ENCODE measurements around the gene P3H3.

Gene P3H3

GRCh38 chr12:6849427-6849826 lies 21.2 kb downstream of the P3H3 start:
- WGBS, 2 experiments (ENCODE audit: insufficient coverage in 2 of 2), result 93 to 94% methylated on average over 2 of the region's 2 CpGs
- Histone ChIP-seq H3K36me3 (ENCODE audit: control insufficient read depth, insufficient read depth, low read length) (peaks cover 61% of the 10 kb centered on the region), H3K9me3 (ENCODE audit: control insufficient read depth, low read length) (no peaks in the 10 kb centered on the region), H3K4me1 (ENCODE audit: control insufficient read depth, insufficient read depth, low read length, poor library complexity, severe bottlenecking) (peaks cover 21% of the 10 kb centered on the region), H3K4me3 (ENCODE audit: extremely low read depth, insufficient read depth, low read length, poor library complexity, severe bottlenecking) (no peak overlapping the region), H3K27ac (ENCODE audit: low read depth, low read length, severe bottlenecking) (no peak overlapping the region)

- Histone ChIP-seq H3K9me3 (ENCODE audit: control insufficient read depth, low read length) (no peaks in the 10 kb centered on the region), H3K27ac (ENCODE audit: low read depth, low read length, severe bottlenecking) (peak overlapping the region; percentile 86), H3K4me3 (ENCODE audit: extremely low read depth, insufficient read depth, low read length, poor library complexity, severe bottlenecking) (peak overlapping the region; percentile 72), H3K4me1 (ENCODE audit: control insufficient read depth, insufficient read depth, low read length, poor library complexity, severe bottlenecking) (peaks cover 21% of the 10 kb centered on the region), H3K36me3 (ENCODE audit: control insufficient read depth, insufficient read depth, low read length) (peaks cover 58% of the 10 kb centered on the region)
- 82 to 85% methylated on average over 8 of the region's 10 CpGs for WGBS, 2 experiments (ENCODE audit: insufficient coverage in 2 of 2)
These were observed 21.9 kb downstream of the P3H3 start for GRCh38 chr12:6849976-6850560.

GRCh38 chr12:6850796-6851152 lies 22.6 kb downstream of the P3H3 start:
- Histone ChIP-seq H3K9me3 (ENCODE audit: control insufficient read depth, low read length) (no peaks in the 10 kb centered on the region), H3K4me1 (ENCODE audit: control insufficient read depth, insufficient read depth, low read length, poor library complexity, severe bottlenecking) (peaks cover 21% of the 10 kb centered on the region), H3K36me3 (ENCODE audit: control insufficient read depth, insufficient read depth, low read length) (peaks cover 58% of the 10 kb centered on the region), H3K27ac (ENCODE audit: low read depth, low read length, severe bottlenecking) (peak overlapping the region; percentile 86), H3K4me3 (ENCODE audit: extremely low read depth, insufficient read depth, low read length, poor library complexity, severe bottlenecking) (peak overlapping the region; percentile 72)
- WGBS, 2 experiments (ENCODE audit: insufficient coverage in 2 of 2), result 12 to 14% methylated on average over 13 to 14 of the region's 16 CpGs

GRCh38 chr12:6851153-6851920 lies 23.1 kb downstream of the P3H3 start, which contains the start of gene CDCA3:
TSS of gene CDCA3 (minus strand) at chr12:6851286. CDS start at chr12:6850952, 334 bp downstream.
- H3K4me3 ChIP-seq (ENCODE audit: extremely low read depth, insufficient read depth, low read length, poor library complexity, severe bottlenecking), result peak within 1 kb of the TSS; percentile 72
- H3K36me3 ChIP-seq (ENCODE audit: control insufficient read depth, insufficient read depth, low read length), result peaks cover 58% of the 10 kb centered on the region
- no peaks in the 10 kb centered on the region for H3K9me3 ChIP-seq (ENCODE audit: control insufficient read depth, low read length)
- peaks cover 21% of the 10 kb centered on the region for H3K4me1 ChIP-seq (ENCODE audit: control insufficient read depth, insufficient read depth, low read length, poor library complexity, severe bottlenecking)
- H3K27ac ChIP-seq (ENCODE audit: low read depth, low read length, severe bottlenecking), result peak within 1 kb of the TSS; percentile 86
- WGBS, 2 experiments (ENCODE audit: insufficient coverage in 2 of 2), result 0 to 1% methylated on average over 20 to 25 of the region's 37 CpGs

GRCh38 chr12:6851921-6852650 lies 23.9 kb downstream of the P3H3 start, which contains the start of gene USP5:
TSS of gene USP5 (plus strand) at chr12:6852150. CDS start at chr12:6852180, 30 bp downstream.
- peak within 1 kb of the TSS; percentile 86 for H3K27ac ChIP-seq (ENCODE audit: low read depth, low read length, severe bottlenecking)
- peaks cover 58% of the 10 kb centered on the region for H3K36me3 ChIP-seq (ENCODE audit: control insufficient read depth, insufficient read depth, low read length)
- no peaks in the 10 kb centered on the region for H3K9me3 ChIP-seq (ENCODE audit: control insufficient read depth, low read length)
- peak within 1 kb of the TSS; percentile 72 for H3K4me3 ChIP-seq (ENCODE audit: extremely low read depth, insufficient read depth, low read length, poor library complexity, severe bottlenecking)
- H3K4me1 ChIP-seq (ENCODE audit: control insufficient read depth, insufficient read depth, low read length, poor library complexity, severe bottlenecking), result peaks cover 21% of the 10 kb centered on the region
- WGBS, 2 experiments (ENCODE audit: insufficient coverage in 2 of 2), result 0 to 1% methylated on average over 59 to 62 of the region's 65 CpGs

DNA sequence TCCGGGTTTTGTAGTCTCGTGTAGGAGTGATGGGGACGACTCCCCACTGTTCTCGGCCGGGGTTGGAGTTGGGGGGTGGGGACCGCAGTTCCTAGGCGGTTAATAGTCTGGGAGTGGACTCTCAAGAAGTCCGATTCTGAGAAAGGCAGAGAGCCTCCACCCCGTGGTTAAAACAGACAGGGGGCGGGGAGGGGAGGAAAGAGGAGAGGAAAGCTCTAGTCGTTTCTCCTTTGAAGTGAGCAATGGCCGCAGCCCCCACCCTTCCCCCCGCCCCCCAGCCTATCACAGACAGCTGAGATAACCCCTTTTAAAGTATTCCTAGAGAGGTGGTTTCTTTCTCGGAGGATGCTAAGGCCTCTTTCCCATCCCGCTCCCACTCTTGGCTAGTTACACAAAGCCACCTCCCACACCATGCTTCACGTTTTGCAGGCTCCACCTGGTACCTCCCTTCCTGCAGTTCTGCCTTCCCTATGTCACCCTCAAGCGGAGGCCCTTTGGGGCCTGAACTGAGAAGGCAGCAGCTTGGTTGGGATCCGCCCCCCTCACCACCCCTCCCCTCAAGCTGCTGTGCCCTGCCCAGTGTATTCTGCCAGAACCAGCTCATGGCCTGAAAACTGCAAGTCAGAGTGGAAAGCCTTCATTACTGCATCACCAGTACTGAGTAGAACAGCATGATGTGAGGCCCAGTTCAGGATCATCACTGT lies 24.6 kb downstream of the P3H3 start:
- peak overlapping the region; percentile 72 for H3K4me3 ChIP-seq (ENCODE audit: extremely low read depth, insufficient read depth, low read length, poor library complexity, severe bottlenecking)
- WGBS, 2 experiments (ENCODE audit: insufficient coverage in 2 of 2), result 0 to 1% methylated on average over 9 to 14 of the region's 18 CpGs

DNA sequence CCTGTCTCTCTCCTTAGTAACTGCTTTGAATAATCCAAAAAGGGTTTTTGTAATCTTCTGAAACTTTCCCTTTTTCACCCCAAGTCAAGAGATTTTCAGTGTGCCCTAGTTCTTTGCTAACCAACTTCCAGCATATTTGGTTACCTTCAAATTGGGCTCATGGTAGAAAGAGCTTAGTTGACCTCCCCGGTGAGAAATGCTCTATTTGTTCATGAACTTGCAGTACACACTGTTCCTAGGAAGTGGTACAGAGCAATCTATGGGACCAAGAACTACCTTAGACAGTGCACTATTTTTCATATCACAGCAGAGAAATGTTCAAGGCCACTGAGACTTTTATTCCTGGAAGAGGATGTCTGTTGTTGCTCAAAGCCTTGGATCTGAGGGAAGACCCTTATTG lies 25.4 kb downstream of the P3H3 start:
- Histone ChIP-seq H3K27ac (ENCODE audit: low read depth, low read length, severe bottlenecking) (peak overlapping the region; percentile 86), H3K36me3 (ENCODE audit: control insufficient read depth, insufficient read depth, low read length) (peaks cover 61% of the 10 kb centered on the region)
- WGBS, 2 experiments (ENCODE audit: insufficient coverage in 2 of 2), result 100% methylated on average over 1 of the region's 1 CpG; no CpG with 5 or more reads in 1 of the 2 experiments

More for the DNA sequence above, 24.6 kb downstream of the P3H3 start:
- Histone ChIP-seq H3K27ac (ENCODE audit: low read depth, low read length, severe bottlenecking) (peak overlapping the region; percentile 86), H3K4me1 (ENCODE audit: control insufficient read depth, insufficient read depth, low read length, poor library complexity, severe bottlenecking) (peaks cover 21% of the 10 kb centered on the region), H3K36me3 (ENCODE audit: control insufficient read depth, insufficient read depth, low read length) (peaks cover 59% of the 10 kb centered on the region), H3K9me3 (ENCODE audit: control insufficient read depth, low read length) (no peaks in the 10 kb centered on the region)

GRCh38 chr12:6854036-6854435 lies 25.8 kb downstream of the P3H3 start:
- 90 to 97% methylated on average over 4 to 6 of the region's 6 CpGs for WGBS, 2 experiments (ENCODE audit: insufficient coverage in 2 of 2)
- no peak overlapping the region for H3K4me3 ChIP-seq (ENCODE audit: extremely low read depth, insufficient read depth, low read length, poor library complexity, severe bottlenecking)

More for the DNA sequence above, 25.4 kb downstream of the P3H3 start:
- Histone ChIP-seq H3K9me3 (ENCODE audit: control insufficient read depth, low read length) (no peaks in the 10 kb centered on the region), H3K4me3 (ENCODE audit: extremely low read depth, insufficient read depth, low read length, poor library complexity, severe bottlenecking) (peak overlapping the region; percentile 72), H3K4me1 (ENCODE audit: control insufficient read depth, insufficient read depth, low read length, poor library complexity, severe bottlenecking) (peaks cover 21% of the 10 kb centered on the region)

GRCh38 chr12:6855322-6855721 lies 27.1 kb downstream of the P3H3 start:
- peaks cover 14% of the 10 kb centered on the region for H3K4me1 ChIP-seq (ENCODE audit: control insufficient read depth, insufficient read depth, low read length, poor library complexity, severe bottlenecking)
- H3K36me3 ChIP-seq (ENCODE audit: control insufficient read depth, insufficient read depth, low read length), result peaks cover 60% of the 10 kb centered on the region
- H3K4me3 ChIP-seq (ENCODE audit: extremely low read depth, insufficient read depth, low read length, poor library complexity, severe bottlenecking), result no peak overlapping the region
- H3K9me3 ChIP-seq (ENCODE audit: control insufficient read depth, low read length), result no peaks in the 10 kb centered on the region
- H3K27ac ChIP-seq (ENCODE audit: low read depth, low read length, severe bottlenecking), result no peak overlapping the region
- 93 to 98% methylated on average over 9 to 14 of the region's 14 CpGs for WGBS, 2 experiments (ENCODE audit: insufficient coverage in 2 of 2)

More at GRCh38 chr12:6854036-6854435, 25.8 kb downstream of the P3H3 start:
- no peak overlapping the region for H3K27ac ChIP-seq (ENCODE audit: low read depth, low read length, severe bottlenecking)
- peaks cover 21% of the 10 kb centered on the region for H3K4me1 ChIP-seq (ENCODE audit: control insufficient read depth, insufficient read depth, low read length, poor library complexity, severe bottlenecking)
- no peaks in the 10 kb centered on the region for H3K9me3 ChIP-seq (ENCODE audit: control insufficient read depth, low read length)
- peaks cover 61% of the 10 kb centered on the region for H3K36me3 ChIP-seq (ENCODE audit: control insufficient read depth, insufficient read depth, low read length)

GRCh38 chr12:6858799-6859198 lies 30.6 kb downstream of the P3H3 start:
- WGBS, 2 experiments (ENCODE audit: insufficient coverage in 2 of 2), result 88 to 100% methylated on average over 1 of the region's 2 CpGs
- peaks cover 91% of the 10 kb centered on the region for H3K36me3 ChIP-seq (ENCODE audit: control insufficient read depth, insufficient read depth, low read length)

More at GRCh38 chr12:6858799-6859198, 30.6 kb downstream of the P3H3 start:
- Histone ChIP-seq H3K27ac (ENCODE audit: low read depth, low read length, severe bottlenecking) (no peak overlapping the region), H3K4me1 (ENCODE audit: control insufficient read depth, insufficient read depth, low read length, poor library complexity, severe bottlenecking) (peaks cover 6% of the 10 kb centered on the region), H3K9me3 (ENCODE audit: control insufficient read depth, low read length) (no peaks in the 10 kb centered on the region), H3K4me3 (ENCODE audit: extremely low read depth, insufficient read depth, low read length, poor library complexity, severe bottlenecking) (no peak overlapping the region)
